SK-N-SH (cell line): ENCODE measurements around the gene NLGN1.

Experiments used
- POLR2AphosphoS5 ChIP-seq: IDR thresholded peaks from 2 replicates; pipeline ENCODE4 v1.6.1; 2012; ENCODE audit warnings: low read depth, low read length
- RAD21 ChIP-seq: IDR thresholded peaks from 2 replicates; pipeline ENCODE4 v1.6.1; 2012; ENCODE audit warnings: mild to moderate bottlenecking, low read length
- TEAD4 ChIP-seq: IDR thresholded peaks from 2 replicates; pipeline ENCODE4 v1.4.0; 2012; ENCODE audit warnings: mild to moderate bottlenecking, borderline replicate concordance; ENCODE audit not compliant: insufficient read depth
- TF ChIP-seq, protein P1 (sequence below): fragments of 200-600 bp; sonication (generic); IDR thresholded peaks from 2 replicates; pipeline ENCODE4 v1.6.1; 2017; ENCODE audit warnings: antibody characterized with exemption, mild to moderate bottlenecking, moderate library complexity
- TF ChIP-seq, protein P2 (sequence below): fragments of 150-350 bp; IDR thresholded peaks from 2 replicates; pipeline ENCODE4 v1.6.1; 2016; ENCODE audit warnings: mild to moderate bottlenecking, low read depth, low read length
- TF ChIP-seq, protein P3 (sequence below): fragments of 150-350 bp; IDR thresholded peaks from 2 replicates; pipeline ENCODE4 v1.6.1; 2017; ENCODE audit warnings: antibody characterized with exemption, low read length, low read depth, borderline replicate concordance

DNA sequence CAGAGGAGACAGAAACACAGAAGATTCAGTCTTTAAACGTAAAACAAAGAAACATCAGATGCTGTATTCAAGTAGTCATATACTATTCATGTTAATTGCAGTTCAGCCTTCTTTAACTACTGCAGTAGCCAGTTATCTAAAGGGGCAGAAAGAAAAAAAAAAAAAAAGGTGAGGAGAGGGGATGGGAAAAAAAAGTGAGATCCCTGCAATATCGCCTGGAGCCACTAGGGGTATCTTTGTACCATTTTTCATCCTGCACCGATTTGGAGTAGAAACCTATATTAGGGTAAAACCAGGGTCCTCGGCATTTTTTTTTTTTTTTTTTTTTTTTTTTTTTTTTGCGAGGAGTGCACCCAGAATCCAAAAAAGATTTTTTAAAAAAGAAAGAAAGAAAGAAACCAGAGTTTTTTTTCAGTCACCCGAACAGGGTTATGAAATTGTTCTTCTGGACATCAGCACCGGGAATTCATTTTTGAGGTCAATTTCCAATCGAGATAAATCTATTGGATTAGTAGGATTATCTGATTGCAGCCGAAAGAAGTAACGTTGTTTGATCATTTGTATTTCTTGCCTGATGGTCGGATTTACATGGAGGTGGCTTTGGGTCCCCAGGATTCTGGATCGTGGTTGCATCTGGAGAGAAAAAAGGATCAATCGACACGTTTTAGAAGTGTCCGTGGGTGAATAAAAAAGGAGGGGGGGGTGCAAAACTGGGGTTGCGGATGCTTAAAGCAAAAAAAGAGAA lies 186.7 kb downstream of the NLGN1 start:
- TF ChIP-seq, protein P1, sequence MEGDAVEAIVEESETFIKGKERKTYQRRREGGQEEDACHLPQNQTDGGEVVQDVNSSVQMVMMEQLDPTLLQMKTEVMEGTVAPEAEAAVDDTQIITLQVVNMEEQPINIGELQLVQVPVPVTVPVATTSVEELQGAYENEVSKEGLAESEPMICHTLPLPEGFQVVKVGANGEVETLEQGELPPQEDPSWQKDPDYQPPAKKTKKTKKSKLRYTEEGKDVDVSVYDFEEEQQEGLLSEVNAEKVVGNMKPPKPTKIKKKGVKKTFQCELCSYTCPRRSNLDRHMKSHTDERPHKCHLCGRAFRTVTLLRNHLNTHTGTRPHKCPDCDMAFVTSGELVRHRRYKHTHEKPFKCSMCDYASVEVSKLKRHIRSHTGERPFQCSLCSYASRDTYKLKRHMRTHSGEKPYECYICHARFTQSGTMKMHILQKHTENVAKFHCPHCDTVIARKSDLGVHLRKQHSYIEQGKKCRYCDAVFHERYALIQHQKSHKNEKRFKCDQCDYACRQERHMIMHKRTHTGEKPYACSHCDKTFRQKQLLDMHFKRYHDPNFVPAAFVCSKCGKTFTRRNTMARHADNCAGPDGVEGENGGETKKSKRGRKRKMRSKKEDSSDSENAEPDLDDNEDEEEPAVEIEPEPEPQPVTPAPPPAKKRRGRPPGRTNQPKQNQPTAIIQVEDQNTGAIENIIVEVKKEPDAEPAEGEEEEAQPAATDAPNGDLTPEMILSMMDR: peak; percentile 85
- TF ChIP-seq RAD21 (peak; percentile 75), POLR2AphosphoS5 (no peak), TEAD4 (no peak)
- TF ChIP-seq, protein P2, sequence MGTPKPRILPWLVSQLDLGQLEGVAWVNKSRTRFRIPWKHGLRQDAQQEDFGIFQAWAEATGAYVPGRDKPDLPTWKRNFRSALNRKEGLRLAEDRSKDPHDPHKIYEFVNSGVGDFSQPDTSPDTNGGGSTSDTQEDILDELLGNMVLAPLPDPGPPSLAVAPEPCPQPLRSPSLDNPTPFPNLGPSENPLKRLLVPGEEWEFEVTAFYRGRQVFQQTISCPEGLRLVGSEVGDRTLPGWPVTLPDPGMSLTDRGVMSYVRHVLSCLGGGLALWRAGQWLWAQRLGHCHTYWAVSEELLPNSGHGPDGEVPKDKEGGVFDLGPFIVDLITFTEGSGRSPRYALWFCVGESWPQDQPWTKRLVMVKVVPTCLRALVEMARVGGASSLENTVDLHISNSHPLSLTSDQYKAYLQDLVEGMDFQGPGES: no peak
- TF ChIP-seq, protein P3, sequence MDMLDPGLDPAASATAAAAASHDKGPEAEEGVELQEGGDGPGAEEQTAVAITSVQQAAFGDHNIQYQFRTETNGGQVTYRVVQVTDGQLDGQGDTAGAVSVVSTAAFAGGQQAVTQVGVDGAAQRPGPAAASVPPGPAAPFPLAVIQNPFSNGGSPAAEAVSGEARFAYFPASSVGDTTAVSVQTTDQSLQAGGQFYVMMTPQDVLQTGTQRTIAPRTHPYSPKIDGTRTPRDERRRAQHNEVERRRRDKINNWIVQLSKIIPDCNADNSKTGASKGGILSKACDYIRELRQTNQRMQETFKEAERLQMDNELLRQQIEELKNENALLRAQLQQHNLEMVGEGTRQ: no peak
